ENCODE measurements around the gene CLPSL1. TPM values are rescaled to one million over a fixed set of nuclear protein-coding genes. Genes with fewer than 3 reads are reported as not detected.

Gene CLPSL1
- polyA plus RNA-seq, 12 donors = not detected

DNA sequence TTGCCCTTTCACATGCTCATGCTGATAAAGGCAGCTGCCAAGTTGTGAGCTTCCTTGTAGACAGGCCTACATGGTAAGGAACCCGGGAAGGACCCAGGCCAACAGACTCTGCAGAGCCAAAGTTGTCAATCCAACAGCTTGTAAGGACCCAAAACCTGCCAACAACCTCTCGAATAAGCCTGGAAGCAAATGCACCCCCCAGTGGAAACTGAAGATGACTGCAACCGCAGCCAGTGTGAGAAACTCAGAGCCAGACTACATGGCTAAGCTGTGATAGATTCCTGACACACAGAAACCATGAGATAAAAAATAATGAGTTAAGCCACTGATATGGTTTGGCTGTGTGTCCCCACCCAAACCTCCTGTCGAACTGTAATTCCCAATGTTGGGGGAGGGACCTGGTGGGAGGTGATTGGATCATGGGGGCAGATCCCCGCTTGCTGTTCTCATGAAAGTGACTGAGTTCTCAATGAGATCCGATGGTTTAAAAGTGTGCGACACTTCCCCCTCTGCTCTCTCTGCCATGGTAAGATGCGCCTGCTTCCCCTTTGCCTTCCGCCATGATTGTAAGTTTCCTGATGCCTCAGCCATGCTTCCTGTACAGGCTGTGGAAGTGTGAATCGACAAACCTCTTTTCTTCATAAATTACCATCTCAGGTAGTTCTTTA is 23.2 kb upstream of the CLPSL1 start:
- no peak for DNase-seq

DNA sequence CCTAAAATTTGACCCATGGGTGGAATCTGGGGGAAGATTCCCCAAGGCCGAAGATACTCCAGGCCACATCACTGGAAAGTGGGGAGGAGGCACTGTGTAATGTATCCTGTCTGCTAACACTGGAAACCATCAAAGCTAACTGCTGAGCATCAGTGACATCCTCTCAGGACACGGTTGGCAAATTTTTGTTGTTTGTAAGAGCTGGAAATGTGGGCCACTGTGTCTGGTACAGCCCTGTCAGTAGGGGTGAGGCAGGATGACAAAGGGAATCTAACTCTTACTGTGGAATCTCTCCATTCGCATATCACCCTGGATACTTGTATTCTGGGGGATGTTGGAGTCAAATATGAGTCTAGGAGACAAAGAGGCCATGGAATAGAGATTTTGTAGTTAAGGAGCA is 21.4 kb upstream of the CLPSL1 start:
- DNase-seq = no peak

DNA sequence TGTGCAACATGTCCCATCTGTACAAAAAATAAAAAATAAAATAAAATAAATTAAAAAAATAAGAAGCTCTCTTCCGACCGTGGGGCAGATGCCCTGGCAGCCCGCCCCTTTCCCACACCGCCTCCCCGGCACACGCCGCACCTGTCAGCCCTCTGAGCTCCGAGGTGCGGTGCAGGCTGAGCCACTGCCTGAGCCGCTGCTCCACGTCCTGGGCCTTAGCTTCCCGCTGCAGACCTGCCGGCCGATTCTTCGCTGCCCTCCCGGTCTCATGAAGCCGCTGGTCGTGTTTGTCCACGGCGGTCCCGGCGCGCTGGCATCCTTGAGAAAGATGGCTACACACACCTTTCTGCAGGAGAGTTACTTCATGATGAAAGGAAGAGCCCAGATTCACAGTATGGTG is 15.1 kb upstream of the CLPSL1 start:
- DNase-seq = no peak

DNA sequence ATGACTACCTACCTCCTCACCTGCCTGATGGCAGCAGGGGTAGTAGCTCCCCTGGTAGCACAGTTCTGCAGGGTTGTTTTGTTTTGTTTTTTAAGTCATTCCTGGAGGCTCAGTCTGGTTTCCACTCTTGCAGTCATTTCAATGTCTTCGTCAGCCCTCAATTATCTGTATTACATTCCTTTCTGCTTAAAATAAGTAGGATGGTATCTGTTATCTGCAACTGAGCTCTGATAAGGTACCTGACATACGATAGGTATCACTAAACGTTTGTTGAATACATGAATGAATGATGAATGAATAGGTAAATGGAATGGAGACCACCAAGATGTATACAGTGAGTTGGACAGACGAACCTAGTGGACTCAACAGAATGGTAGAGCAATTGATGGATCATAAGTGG is 11.6 kb upstream of the CLPSL1 start:
- DNase-seq = no peak

DNA sequence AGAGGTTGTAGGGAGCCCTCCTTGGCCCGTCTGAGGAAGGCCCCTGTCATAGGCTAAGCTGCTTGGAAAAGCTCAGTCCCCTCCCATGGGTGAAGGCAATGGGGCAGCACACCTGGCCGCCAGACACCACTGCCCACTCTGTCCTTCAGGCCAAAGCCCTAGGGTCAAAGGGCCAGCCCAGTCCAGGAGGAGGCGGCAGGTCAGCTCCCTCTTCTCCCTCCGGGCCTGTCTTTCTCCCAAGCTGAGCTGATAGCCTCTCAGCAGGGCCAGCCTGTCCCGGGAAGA is 9.5 kb upstream of the CLPSL1 start:
- DNase-seq = no peak

DNA sequence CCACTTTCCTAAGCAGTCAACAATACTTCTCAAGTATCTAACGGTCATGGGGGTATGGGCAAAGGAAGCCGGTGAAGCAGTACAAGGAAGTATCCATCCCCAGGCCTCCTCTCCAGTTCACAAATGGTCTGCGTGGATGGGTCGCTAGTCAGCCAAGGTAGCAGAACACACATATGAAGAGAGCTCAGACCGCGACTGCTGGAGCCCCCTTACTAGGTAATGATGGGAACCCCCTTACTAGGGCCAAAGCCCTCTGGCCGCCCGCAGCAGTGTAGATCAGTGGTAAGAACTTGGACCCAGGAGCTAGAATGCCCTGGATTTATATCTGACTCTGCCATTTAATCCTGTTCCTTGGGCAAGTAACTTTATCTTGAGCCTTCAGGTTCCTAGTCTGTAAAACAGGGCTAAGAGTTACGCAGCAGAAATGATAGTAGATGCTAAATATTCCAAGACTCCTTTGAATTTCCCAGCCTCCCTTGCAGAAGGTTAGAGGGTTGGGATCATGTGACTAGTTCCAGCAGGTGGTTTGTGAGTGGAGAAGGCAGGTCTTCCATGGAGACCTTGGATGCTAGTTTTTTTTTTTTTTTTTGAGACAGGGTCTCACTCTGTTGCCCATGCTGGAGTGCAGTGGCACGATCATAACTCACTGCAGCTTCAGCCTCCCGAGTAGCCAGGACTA is 6.6 kb upstream of the CLPSL1 start:
- no peak for DNase-seq

DNA sequence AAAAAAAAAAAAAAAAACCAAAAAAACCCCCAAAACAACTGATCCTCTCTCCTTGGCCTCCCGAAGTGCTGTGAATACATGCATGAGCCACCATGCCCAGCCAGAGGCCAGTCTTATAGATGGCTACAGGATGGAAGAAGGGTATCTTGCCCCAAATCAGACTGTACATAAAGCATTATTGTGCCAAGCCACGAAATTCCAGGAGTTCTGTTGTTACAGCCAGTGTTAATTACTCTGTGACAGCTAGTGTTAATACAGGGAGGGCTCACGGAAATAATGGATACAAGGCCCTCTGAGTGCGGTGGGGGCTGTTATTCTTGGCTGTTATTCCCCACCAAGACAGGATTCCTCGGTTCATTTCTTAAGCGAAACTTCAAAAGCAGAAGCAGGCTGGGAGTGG is 5.8 kb upstream of the CLPSL1 start:
- no peak for DNase-seq

DNA sequence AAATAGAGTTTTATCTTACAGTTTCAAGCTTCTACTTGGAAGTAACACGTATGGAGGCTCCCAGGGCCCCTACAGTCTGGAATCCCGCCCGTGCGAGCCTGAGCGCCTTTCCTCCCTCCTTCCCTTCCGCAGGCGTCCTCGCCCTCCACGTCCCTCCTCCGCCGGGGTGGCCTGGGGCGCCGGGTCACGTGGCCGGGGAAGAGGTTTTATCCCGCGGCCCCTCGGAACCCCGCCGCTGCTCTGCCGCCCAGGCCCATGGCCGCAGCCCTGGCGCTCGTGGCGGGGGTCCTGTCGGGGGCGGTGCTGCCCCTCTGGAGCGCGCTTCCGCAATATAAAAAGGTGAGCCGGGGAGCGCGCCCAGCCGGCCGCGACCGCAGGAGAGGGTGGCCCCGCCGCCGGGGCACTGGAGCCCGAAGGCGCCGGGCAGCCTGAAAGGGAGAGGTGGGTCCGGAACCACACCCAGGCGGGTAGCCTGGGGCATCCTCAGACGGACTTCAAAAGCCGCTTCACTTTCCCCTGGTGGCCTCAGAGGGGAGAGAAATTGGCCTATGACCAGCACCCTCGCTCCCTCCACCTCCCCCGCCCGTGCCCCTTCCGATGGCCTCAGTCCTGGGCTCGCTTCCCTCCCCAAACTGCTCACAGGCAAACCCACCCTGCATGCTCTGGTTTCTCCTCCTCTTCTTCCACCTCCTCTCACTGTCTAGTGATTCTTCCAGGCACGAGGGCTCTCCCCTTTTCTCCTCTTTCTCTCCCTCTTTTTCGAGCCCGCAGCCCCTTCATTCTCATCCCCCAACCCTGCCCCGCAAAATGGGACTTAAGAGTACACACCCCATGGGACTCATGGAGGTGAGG is 4.2 kb upstream of the CLPSL1 start, which contains the start of gene CLPSL2:
TSS of gene CLPSL2 (plus strand) at position 235 of the 852 bp plus-strand sequence. CDS start at position 256, 21 bp downstream.
- no peak for DNase-seq

DNA sequence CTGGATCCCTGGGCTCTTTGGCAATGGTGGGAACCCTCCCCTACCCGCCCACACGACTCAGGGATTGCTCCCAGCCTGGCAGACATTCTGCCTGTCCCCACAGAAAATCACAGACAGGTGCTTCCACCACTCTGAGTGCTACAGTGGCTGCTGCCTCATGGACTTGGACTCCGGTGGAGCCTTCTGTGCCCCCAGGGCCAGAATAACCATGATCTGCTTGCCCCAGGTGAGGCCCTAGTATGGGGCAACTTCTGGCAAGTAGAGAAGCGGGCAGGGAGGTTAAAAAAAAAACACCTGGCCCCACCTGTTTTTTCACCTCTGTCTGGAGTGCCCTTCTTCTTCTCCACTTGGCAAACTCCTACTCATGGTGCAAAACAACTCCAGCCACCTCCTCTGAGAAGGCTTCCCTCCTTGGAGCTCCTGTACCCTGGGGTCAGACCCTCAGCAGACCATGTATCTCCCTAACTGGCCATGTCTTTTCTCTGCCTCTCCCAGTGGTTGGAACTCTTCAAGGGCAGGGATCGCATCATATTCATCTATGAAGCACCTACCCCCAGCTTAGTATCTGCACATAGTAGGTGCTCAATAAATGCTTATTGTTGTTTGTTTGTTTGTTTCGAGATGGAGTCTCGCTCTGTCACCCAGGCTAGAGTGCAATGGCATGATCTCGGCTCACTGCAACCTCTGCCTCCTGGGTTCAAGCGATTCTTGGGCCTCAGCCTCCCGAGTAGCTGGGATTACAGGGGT is 3.3 kb upstream of the CLPSL1 start:
- DNase-seq = no peak

DNA sequence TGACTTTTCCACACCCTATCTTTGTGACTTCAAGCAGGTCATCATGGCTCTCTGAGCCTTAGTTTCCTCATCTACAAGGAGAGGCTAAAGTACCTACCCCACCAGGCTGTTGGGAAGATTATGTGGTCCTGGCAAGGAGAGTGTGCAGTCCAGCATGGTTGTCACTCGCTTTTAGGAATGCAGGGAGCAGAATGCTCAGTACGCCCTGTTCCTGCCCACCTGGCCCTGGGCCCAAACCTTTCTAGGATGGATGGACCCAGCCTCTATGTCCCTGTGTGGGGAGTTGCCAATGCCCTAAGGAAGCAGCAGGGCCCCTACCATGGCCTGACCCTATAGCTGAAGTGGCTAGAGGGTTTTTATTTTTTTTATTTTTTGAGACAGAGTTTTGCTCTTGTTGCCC is 2.4 kb upstream of the CLPSL1 start:
- no peak for DNase-seq

DNA sequence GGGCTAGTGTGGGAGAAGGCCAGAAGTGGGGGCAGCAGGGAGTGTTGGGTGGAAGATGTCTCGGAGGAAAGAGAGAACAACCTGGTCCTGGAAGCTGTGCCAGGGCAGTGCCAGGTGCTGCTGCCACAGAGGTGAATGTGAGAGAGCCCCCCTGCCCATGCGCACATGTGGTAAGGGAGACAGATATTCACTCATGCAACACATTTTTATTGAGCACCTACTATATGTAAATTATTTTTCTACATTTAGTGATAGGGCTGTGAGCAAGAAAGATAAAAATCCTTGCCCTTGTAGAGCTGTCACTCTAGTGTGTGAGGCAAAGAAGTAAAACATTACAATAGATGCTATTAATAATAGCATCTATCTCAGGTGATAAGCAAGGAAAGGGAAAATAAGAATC is 471 bp downstream of the CLPSL1 start:
- no peak for DNase-seq

DNA sequence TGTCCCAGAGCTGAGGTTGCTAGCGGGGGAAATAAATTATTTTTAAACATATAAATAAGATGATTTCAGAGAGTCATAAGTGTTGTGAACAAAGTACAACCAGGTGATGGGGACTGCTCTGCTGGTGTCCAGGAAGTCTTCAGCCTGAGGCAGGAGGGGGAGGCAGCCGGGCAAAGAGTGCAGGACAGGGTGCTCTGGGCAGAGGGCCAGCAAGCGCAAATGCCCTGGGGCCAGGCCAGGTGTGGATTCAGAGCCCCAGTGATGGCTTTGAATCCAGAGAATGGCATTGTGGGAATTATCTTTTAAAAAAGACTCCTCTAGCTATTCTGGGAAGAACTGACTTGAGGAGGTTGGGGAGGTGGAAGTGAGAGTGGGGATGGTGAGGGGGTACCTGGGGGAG is 1.6 kb downstream of the CLPSL1 start:
- DNase-seq = no peak

DNA sequence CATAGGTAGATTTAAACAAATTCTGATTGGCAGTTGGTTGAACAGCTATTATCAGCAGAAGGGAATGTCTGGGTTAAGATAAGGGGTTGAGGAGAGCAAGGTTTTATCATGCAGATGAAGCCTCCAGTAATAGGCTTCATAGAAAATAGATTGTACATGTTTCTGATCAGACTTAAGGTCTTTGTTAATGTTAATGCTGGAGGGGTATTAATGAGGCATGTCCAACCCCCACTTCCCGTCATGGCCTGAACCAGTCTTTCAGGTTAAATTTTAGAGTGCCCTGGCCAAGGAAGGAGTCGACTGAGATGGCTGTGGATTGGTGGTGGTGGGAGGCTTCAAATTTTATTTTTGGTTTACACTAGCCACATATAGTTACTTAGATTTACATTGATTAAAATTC is 3.4 kb downstream of the CLPSL1 start:
- DNase-seq = no peak

DNA sequence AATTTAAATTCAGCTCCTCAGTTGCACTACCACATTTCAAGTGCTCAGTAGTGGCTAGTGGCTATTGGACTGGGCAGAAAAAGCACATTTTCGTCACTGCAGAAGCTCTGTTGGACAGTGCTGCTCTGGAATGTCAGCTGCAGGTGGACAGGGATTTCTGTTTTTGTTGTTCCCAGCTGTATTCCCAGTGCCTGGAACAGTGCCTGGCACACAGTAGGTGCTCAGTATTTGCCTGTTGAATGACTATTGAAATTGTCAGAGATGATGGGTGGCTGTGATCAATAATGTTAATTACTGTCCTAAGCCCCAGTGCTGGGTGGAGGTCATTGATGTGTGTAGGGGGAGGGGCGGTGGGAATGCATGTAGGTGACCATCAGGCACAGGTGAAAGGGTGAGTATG is 5.5 kb downstream of the CLPSL1 start:
- no peak for DNase-seq

DNA sequence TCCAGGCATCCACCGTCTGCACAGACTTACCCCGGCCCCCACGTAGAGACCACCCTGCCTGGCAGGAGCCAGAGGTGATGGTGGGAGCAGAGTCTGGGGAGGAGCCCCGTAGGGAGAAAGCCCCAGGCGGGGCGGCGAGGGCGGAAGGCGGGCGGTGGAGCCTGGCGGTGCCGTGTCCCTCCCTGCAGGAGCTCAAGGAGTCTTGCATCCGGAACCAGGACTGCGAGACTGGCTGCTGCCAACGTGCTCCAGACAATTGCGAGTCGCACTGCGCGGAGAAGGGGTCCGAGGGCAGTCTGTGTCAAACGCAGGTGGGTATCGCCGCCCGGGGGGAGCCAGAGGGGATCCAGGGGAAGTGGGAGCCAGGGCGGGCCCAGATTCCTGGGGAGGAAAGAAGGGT is 6.0 kb downstream of the CLPSL1 start:
- DNase-seq = no peak

DNA sequence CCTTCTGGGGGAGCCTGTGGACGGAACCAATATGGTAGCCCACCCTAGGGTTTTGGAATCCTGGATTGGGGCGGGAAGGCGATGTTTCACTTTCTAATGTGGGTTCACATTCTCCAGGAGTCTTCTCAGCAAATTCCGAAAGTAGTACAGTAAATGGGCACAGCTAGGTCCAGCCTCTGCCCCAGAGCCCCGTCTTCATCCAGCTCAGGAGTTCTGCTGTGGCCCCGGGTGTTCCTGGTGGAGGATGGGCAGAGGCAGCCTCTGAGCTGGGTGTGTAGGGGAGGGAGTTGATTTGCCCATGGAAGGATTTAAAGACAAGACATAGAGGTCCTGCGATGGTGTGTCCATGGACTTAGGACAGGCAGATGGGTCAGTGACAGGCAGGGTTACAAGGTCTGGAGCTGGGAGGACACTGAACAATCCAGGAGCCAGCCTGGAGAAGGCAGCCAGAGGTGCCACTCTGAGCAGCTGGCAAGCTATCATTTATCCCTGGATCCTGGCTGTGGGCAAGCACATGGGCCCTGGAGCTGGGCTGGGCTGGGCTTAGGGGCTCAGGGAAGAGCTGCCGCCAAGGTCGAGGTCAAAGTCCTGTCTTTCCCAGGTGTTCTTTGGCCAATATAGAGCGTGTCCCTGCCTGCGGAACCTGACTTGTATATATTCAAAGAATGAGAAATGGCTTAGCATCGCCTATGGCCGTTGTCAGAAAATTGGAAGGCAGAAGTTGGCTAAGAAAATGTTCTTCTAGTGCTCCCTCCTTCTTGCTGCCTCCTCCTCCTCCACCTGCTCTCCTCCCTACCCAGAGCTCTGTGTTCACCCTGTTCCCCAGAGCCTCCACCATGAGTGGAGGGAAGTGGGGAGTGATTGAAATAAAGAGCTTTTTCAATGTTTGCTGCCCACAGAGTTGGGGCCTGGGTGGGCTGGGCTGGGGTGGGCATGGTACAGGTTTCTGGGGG is 6.7 kb downstream of the CLPSL1 start:
- no peak for DNase-seq

DNA sequence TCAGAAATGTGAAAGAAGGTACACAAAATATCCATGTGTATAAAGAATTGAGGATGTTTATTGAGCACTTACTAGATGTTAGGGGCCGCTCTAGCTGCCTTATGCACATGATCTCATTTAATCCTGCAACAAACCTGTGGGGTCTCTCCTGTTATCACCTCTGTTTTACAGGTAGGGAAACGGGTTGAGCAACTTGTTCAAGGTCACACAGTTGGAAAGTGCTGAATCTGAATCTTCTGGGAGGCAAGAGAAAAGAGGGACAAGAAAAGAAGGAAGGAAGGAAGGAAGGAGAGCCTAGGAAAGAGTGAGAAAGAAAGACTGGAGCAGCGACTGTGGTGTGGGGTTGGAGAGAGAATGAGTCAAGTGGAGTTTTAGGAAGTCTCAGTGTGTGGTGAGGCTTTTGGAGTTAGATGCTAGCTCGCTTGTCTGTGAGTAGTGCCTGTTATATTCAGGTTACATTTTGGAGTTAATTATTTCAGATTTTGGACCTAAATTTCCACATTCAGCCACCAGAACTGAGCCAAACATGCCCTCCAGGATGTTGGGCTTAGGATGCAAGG is 7.7 kb downstream of the CLPSL1 start:
- DNase-seq = no peak

DNA sequence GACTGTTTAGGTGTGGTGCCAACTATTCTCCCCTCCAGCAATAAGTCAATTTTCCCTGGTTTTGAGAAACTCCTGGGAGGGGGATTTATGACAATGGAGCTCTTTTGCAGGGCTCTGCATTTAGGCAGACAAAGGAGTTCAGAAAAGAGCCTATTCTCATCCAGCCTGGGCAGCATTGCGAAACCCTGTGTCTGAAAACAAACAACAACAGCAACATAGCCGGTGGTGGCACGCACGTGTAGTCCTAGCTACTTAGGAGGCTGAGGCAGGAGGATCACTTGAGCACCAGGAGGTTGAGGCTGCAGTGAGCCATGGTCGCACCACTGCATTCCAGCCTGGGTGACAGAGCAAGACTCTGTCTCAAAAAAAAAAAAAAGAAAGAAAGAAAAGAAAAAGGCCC is 9.9 kb downstream of the CLPSL1 start:
- DNase-seq = no peak

DNA sequence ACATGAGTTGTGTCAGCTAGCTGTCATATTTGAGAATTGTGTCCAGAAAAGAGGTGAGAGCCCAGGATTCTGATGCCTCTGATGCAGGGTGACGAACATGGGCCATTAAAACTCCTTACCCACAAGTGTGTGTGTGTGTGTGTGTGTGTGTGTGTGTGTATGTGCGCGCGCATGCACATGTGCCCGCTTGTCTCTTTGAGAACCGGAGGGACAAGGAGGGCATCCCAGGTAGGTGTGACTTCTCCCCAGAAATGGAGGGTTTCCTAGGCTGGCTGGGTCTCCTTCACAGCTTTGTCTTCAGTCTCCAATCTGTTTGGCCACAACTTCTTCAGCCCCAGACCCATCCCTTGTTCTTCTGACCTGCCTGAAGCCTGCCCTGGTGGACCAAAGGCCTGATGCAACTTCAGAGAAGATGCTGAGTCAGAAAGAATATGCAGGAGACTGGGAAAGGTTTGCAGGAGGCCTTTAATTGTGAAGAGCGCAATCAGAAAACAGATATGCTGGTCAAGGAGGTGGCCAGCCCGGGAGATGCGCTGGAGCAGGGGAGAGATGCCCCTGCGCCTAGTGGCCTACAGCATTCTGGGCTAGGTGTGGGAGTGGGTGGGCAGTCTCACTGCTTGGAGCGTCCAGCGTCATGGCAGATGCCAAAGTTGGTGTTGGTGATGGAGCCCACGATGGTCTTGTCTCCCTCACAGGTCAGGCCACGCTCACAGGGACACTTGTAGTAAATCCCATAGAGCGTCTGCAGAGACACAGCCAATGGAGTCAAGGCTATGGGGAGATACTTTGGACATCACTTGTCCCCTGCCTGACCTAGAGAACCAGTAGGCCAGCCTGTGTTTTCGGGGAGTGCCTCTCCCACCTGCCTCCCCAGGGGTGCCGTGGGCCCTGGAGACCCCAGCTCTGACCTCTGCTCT is 14.0 kb downstream of the CLPSL1 start:
- DNase-seq = no peak

Measured in muscle of arm (tissue), 12 donors.